Trophoblast cell (in vitro differentiated cells and primary cell): ENCODE results near the gene ST3GAL5.

Experiments
- DNase-seq, 2 donors: peaks; one replicate each; pipeline ENCODE4 v3.0.0-alpha.2; 2016
- H2AFZ ChIP-seq: 2 replicates; pipeline ENCODE4 v1.6.1; 2013; ENCODE audit warnings: low read length, moderate library complexity, mild to moderate bottlenecking; ENCODE audit not compliant: insufficient read depth, poor library complexity
- H2AK5ac ChIP-seq: 2 replicates; pipeline ENCODE4 v1.6.1; 2013; ENCODE audit warnings: mild to moderate bottlenecking, low read length
- H2BK120ac ChIP-seq: 2 replicates; pipeline ENCODE4 v1.6.1; 2013; ENCODE audit warnings: low read length, mild to moderate bottlenecking, moderate library complexity; ENCODE audit not compliant: insufficient read depth, poor library complexity
- H2BK12ac ChIP-seq: 2 replicates; pipeline ENCODE4 v1.6.1; 2013; ENCODE audit warnings: mild to moderate bottlenecking, low read length, moderate library complexity
- H2BK5ac ChIP-seq: 2 replicates; pipeline ENCODE4 v1.6.1; 2013; ENCODE audit warnings: low read length, low read depth, moderate library complexity, mild to moderate bottlenecking; ENCODE audit not compliant: poor library complexity
- H3K14ac ChIP-seq: 2 replicates; pipeline ENCODE4 v1.6.1; 2013; ENCODE audit warnings: mild to moderate bottlenecking, low read length
- H3K18ac ChIP-seq: 2 replicates; pipeline ENCODE4 v1.6.1; 2013; ENCODE audit warnings: mild to moderate bottlenecking, low read length
- H3K23ac ChIP-seq: 2 replicates; pipeline ENCODE4 v1.6.1; 2013; ENCODE audit warnings: low read length
- H3K27ac ChIP-seq: 2 replicates; pipeline ENCODE4 v1.5.1; 2013; ENCODE audit warnings: low read depth, mild to moderate bottlenecking, inconsistent platforms, low read length, moderate library complexity
- H3K27me3 ChIP-seq: 2 replicates; pipeline ENCODE4 v1.6.1; 2013; ENCODE audit warnings: inconsistent platforms, mild to moderate bottlenecking, low read length, moderate library complexity; ENCODE audit not compliant: insufficient read depth
- H3K36me3 ChIP-seq, 2 experiments: 1 replicate in 1 of 2; 2 replicates in 1 of 2; pipeline ENCODE4 v1.6.1; 2013; ENCODE audit warnings: low read length in 2 of 2, mild to moderate bottlenecking in 2 of 2, moderate library complexity in 1 of 2; ENCODE audit not compliant: insufficient read depth in 2 of 2, control insufficient read depth in 1 of 2
- H3K4ac ChIP-seq: 2 replicates; pipeline ENCODE4 v1.6.1; 2013; ENCODE audit warnings: low read depth, mild to moderate bottlenecking, low read length, moderate library complexity
- H3K4me1 ChIP-seq, 2 experiments: 1 replicate in 1 of 2; 2 replicates in 1 of 2; pipeline ENCODE4 v1.6.1; 2013; ENCODE audit warnings: low read length in 2 of 2, mild to moderate bottlenecking in 2 of 2, moderate library complexity in 1 of 2; ENCODE audit not compliant: insufficient read depth in 2 of 2, control insufficient read depth in 1 of 2
- H3K4me2 ChIP-seq: 2 replicates; pipeline ENCODE4 v1.6.1; 2013; ENCODE audit warnings: inconsistent platforms, mild to moderate bottlenecking, low read length, moderate library complexity
- H3K4me3 ChIP-seq: 2 replicates; pipeline ENCODE4 v1.5.1; 2013; ENCODE audit warnings: mild to moderate bottlenecking, low read depth, low read length, inconsistent platforms
- H3K79me1 ChIP-seq: one replicate; pipeline ENCODE4 v1.6.1; 2013; ENCODE audit warnings: low read length
- H3K79me2 ChIP-seq: 2 replicates; pipeline ENCODE4 v1.6.1; 2013; ENCODE audit warnings: low read length, mild to moderate bottlenecking; ENCODE audit not compliant: control insufficient read depth, insufficient read depth, poor library complexity
- H3K9ac ChIP-seq: 2 replicates; pipeline ENCODE4 v1.6.1; 2013; ENCODE audit warnings: mild to moderate bottlenecking, low read length
- H3K9me3 ChIP-seq: 2 replicates; pipeline ENCODE4 v1.6.1; 2013; ENCODE audit warnings: low read depth, mild to moderate bottlenecking, control low read depth, inconsistent platforms, low read length; ENCODE audit not compliant: insufficient read depth
- H4K12ac ChIP-seq: 2 replicates; pipeline ENCODE4 v1.6.1; 2013; ENCODE audit warnings: low read depth, mild to moderate bottlenecking, low read length, moderate library complexity
- H4K8ac ChIP-seq: 2 replicates; pipeline ENCODE4 v1.6.1; 2013; ENCODE audit warnings: low read depth, mild to moderate bottlenecking, low read length, moderate library complexity
- H4K91ac ChIP-seq: one replicate; pipeline ENCODE4 v1.6.1; 2013; ENCODE audit warnings: low read depth, mild to moderate bottlenecking, low read length, moderate library complexity
- WGBS: extraction: QIAGEN DNeasy Blood & Tissue Kit; methylation state at CpG from one replicate; pipeline ENCODE4 v1.1.7; 2013; ENCODE audit warnings: missing lambda C conversion rate; ENCODE audit not compliant: insufficient read length, insufficient coverage; ENCODE audit errors: extremely low coverage; 5-methylcytosine and 5-hydroxymethylcytosine counted together

ST3GAL5 gene

DNA sequence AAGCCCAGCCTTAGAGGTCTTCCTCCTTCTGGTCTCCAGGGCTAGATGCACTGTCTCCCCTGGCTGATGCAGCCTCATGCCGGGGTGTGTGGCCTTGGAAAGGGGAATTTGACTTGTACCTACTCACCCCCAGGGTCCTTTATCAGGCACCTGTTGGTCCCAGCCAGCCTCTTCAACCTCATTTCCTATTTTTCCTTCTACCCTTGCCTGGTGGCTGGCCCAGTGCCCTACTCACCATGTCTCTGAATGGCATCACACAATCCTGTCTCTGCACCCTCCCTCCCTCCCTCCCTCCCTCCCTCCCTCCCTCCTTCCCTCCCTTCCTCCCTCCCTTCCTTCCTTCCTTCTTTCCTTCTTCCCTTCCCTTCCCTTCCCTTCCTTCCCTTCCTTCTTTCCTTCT, 17.1 kb upstream of the ST3GAL5 start:
- Histone ChIP-seq H4K12ac (no peak overlapping the region), H3K27me3 (no peaks in the 10 kb centered on the region), H2AFZ (no peak overlapping the region), H3K4me2 (no peak overlapping the region), H3K27ac (no peak overlapping the region), H3K4me3 (no peak overlapping the region), H4K91ac (no peak overlapping the region), H3K9me3 (no peaks in the 10 kb centered on the region), H2BK12ac (no peak overlapping the region), H3K18ac (no peak overlapping the region), H3K4ac (no peak overlapping the region), H2BK120ac (no peak overlapping the region), H3K14ac (no peak overlapping the region), H3K4me1 (peaks cover 0 to 7% of the 10 kb centered on the region in 2 experiments), H3K9ac (no peak overlapping the region), H3K36me3 (no peaks in the 10 kb centered on the region), H2BK5ac (no peak overlapping the region), H3K79me1 (no peaks in the 10 kb centered on the region), H2AK5ac (no peak overlapping the region), H3K79me2 (no peaks in the 10 kb centered on the region), H4K8ac (no peak overlapping the region), H3K23ac (no peak overlapping the region)
- DNase-seq = no peak
- no CpG with 5 or more reads among the region's 1 CpG for WGBS

GRCh38 chr2:85905187-85905666, 16.4 kb upstream of the ST3GAL5 start:
- Histone ChIP-seq H4K8ac (no peak overlapping the region), H3K4me3 (no peak overlapping the region), H3K4ac (no peak overlapping the region), H3K14ac (no peak overlapping the region), H3K27ac (no peak overlapping the region), H2BK12ac (no peak overlapping the region), H2AFZ (no peak overlapping the region), H3K9me3 (no peaks in the 10 kb centered on the region), H3K9ac (no peak overlapping the region), H3K23ac (no peak overlapping the region), H3K4me1 (peaks cover 0 to 7% of the 10 kb centered on the region in 2 experiments), H4K91ac (no peak overlapping the region), H4K12ac (no peak overlapping the region), H3K18ac (no peak overlapping the region), H3K4me2 (no peak overlapping the region), H2BK5ac (no peak overlapping the region), H3K79me2 (no peaks in the 10 kb centered on the region), H3K27me3 (no peaks in the 10 kb centered on the region), H3K79me1 (no peaks in the 10 kb centered on the region), H2AK5ac (no peak overlapping the region), H3K36me3 (no peaks in the 10 kb centered on the region), H2BK120ac (no peak overlapping the region)
- no peak for DNase-seq
- no CpG with 5 or more reads among the region's 4 CpGs for WGBS

DNA sequence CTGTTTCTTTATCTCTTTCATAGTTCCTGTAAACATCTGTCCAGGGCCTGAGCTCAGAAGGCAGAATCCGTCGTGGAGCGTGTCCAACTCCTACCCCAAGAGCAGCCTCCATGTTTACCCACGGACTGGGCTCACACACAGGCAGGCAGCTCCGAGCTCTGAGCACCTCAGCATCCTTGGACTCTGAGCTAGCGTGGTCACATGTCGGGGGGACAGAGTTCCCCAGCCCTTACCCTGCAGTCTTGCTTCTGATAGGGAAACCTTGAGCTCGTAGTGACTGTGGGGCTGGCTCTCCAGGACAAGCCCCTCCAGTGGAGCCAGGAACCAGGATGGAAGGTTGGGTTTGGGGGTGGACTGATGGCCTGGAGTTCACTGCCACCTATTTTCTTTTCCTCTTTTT, 15.1 kb upstream of the ST3GAL5 start:
- Histone ChIP-seq H4K12ac (no peak overlapping the region), H3K23ac (no peak overlapping the region), H2AFZ (no peak overlapping the region), H3K4me1 (peaks cover 0 to 7% of the 10 kb centered on the region in 2 experiments), H3K18ac (no peak overlapping the region), H3K9ac (no peak overlapping the region), H3K4ac (no peak overlapping the region), H3K36me3 (no peaks in the 10 kb centered on the region), H3K4me2 (no peak overlapping the region), H4K8ac (no peak overlapping the region), H3K27me3 (no peaks in the 10 kb centered on the region), H2AK5ac (no peak overlapping the region), H3K79me2 (no peaks in the 10 kb centered on the region), H3K79me1 (no peaks in the 10 kb centered on the region), H3K27ac (no peak overlapping the region), H3K4me3 (no peak overlapping the region), H4K91ac (no peak overlapping the region), H2BK120ac (no peak overlapping the region), H3K14ac (no peak overlapping the region), H3K9me3 (no peaks in the 10 kb centered on the region), H2BK12ac (no peak overlapping the region), H2BK5ac (no peak overlapping the region)
- WGBS = no CpG with 5 or more reads among the region's 8 CpGs
- no peak for DNase-seq

GRCh38 chr2:85902496-85902895, 13.7 kb upstream of the ST3GAL5 start:
- H4K8ac ChIP-seq = no peak overlapping the region
- WGBS = no CpG with 5 or more reads among the region's 2 CpGs

More at GRCh38 chr2:85902496-85902895, 13.7 kb upstream of the ST3GAL5 start:
- Histone ChIP-seq H2AFZ (no peak overlapping the region), H3K4ac (no peak overlapping the region), H4K12ac (no peak overlapping the region), H2AK5ac (no peak overlapping the region), H3K27me3 (no peaks in the 10 kb centered on the region), H3K4me1 (peaks cover 0 to 10% of the 10 kb centered on the region in 2 experiments), H4K91ac (no peak overlapping the region), H3K14ac (no peak overlapping the region), H3K9ac (no peak overlapping the region), H3K79me1 (no peaks in the 10 kb centered on the region), H3K23ac (no peak overlapping the region), H3K27ac (no peak overlapping the region), H2BK12ac (no peak overlapping the region), H3K79me2 (no peaks in the 10 kb centered on the region), H2BK120ac (no peak overlapping the region), H3K4me2 (no peak overlapping the region), H3K4me3 (no peak overlapping the region), H3K18ac (no peak overlapping the region), H3K36me3 (no peaks in the 10 kb centered on the region), H2BK5ac (no peak overlapping the region), H3K9me3 (no peaks in the 10 kb centered on the region)
- no peak for DNase-seq
